ENCODE data around the gene DFFA. TPM values are rescaled to one million over a fixed set of nuclear protein-coding genes. Genes with fewer than 3 reads are reported as not detected.

DFFA gene
- total RNA-seq, 1 experiment from 2014 or later = 52.0 TPM

DNA sequence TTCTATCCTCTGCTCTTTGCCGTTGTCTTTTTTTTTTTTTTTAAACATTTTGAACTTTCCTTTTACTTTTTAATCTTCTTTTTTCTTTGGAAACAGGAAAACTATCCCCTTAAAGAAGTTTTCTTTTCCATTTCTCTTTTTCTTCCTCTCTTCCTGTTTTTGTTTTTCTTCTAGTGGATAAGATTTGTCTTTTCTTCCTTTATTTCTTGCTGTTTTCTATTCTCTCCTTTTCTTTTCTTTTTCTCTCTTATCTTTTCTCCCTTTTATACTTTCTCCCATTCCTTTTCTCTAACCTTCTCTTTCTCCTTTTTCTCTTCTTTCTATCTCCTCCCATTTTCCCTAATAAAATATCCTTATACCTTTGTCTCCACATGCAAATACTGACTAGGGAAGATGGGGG lies 48.6 kb upstream of the DFFA start:
- no peaks in the 10 kb centered on the region for H3F3A ChIP-seq (ENCODE audit: low read length, unreplicated experiment)
- H3K9me2 ChIP-seq (replicated peaks; ENCODE audit: low read length) = no peaks in the 10 kb centered on the region
- H3K9ac ChIP-seq (ENCODE audit: low read length) = no peak overlapping the region
- H3K4me3 ChIP-seq (ENCODE audit: low read length) = no peak overlapping the region
- no peak overlapping the region for H2AFZ ChIP-seq (ENCODE audit: low read length)
- ChIA-PET POLR2A (ENCODE audit: unreplicated experiment) (no interaction called here), CTCF (no interaction called here)
- DNase-seq (no peak), ATAC-seq (no peak)
- 0 out of 2 replicates have a peak, but pooled peaks cover 6% of the 10 kb centered on the region for H3K36me3 ChIP-seq (ENCODE audit: low read depth, low read length)
- H3K4me2 ChIP-seq (ENCODE audit: low read length) = no peak overlapping the region
- no peaks in the 10 kb centered on the region for H3K9me3 ChIP-seq (ENCODE audit: low read length)
- H3K27me3 ChIP-seq (ENCODE audit: low read length) = no peaks in the 10 kb centered on the region
- H3K4me1 ChIP-seq (ENCODE audit: insufficient read depth, low read length) = peaks cover 12% of the 10 kb centered on the region; the same call in 1 of the 2 replicates
- intact Hi-C loops (cut with micrococcal nuclease) = no loop called here
- H4K20me1 ChIP-seq (ENCODE audit: low read length) = no peaks in the 10 kb centered on the region
- no TSS peak for BruUV-seq (replicated peaks)
- peaks cover 59% of the 10 kb centered on the region for H3K79me2 ChIP-seq (ENCODE audit: low read length)
- H3K27ac ChIP-seq (ENCODE audit: low read length) = no peak overlapping the region
- TF ChIP-seq EZH2 (IDR thresholded peaks at IDR 0.05; ENCODE audit: low read length, unreplicated experiment) (no peak), EZH2phosphoT487 (IDR thresholded peaks at IDR 0.05; ENCODE audit: borderline replicate concordance, low read length) (no peak)
- TF ChIP-seq, protein P1, sequence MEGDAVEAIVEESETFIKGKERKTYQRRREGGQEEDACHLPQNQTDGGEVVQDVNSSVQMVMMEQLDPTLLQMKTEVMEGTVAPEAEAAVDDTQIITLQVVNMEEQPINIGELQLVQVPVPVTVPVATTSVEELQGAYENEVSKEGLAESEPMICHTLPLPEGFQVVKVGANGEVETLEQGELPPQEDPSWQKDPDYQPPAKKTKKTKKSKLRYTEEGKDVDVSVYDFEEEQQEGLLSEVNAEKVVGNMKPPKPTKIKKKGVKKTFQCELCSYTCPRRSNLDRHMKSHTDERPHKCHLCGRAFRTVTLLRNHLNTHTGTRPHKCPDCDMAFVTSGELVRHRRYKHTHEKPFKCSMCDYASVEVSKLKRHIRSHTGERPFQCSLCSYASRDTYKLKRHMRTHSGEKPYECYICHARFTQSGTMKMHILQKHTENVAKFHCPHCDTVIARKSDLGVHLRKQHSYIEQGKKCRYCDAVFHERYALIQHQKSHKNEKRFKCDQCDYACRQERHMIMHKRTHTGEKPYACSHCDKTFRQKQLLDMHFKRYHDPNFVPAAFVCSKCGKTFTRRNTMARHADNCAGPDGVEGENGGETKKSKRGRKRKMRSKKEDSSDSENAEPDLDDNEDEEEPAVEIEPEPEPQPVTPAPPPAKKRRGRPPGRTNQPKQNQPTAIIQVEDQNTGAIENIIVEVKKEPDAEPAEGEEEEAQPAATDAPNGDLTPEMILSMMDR (conservative IDR thresholded peaks at IDR 0.05; ENCODE audit: low read depth, low read length) = no peak

DNA sequence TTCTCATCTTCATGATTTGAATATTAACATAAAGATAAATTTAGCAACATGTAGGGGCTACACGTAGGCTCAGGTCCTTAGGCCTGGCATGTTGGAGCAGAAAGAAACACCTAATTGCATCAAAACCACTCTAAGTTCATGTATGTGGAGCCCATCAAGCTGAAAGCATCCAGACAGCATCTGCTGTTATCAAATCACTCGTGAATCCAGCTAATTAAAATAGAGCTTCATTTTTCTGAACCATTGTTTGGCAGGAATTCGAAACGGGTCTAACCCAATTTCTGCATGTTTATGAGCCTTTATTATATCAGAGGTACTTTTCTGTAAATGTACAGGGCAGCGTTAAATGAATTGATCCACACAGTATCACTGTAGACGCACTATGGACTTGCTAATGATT lies 48.2 kb upstream of the DFFA start:
- H3K4me1 ChIP-seq (ENCODE audit: insufficient read depth, low read length) = peaks cover 12% of the 10 kb centered on the region; the same call in 1 of the 2 replicates
- H3K27ac ChIP-seq (ENCODE audit: low read length) = no peak overlapping the region
- no peak overlapping the region for H3K9ac ChIP-seq (ENCODE audit: low read length)
- no peak overlapping the region for H3K4me2 ChIP-seq (ENCODE audit: low read length)
- ATAC-seq (no peak), DNase-seq (no peak)
- H2AFZ ChIP-seq (ENCODE audit: low read length) = no peak overlapping the region
- H4K20me1 ChIP-seq (ENCODE audit: low read length) = no peaks in the 10 kb centered on the region
- no peak for TF ChIP-seq EZH2phosphoT487 (IDR thresholded peaks at IDR 0.05; ENCODE audit: borderline replicate concordance, low read length)
- TF ChIP-seq, protein P1 (conservative IDR thresholded peaks at IDR 0.05; ENCODE audit: low read depth, low read length) = no peak
- no peak for TF ChIP-seq EZH2 (IDR thresholded peaks at IDR 0.05; ENCODE audit: low read length, unreplicated experiment)
- peaks cover 61% of the 10 kb centered on the region for H3K79me2 ChIP-seq (ENCODE audit: low read length)
- ChIA-PET POLR2A (ENCODE audit: unreplicated experiment) (no interaction called here), CTCF (no interaction called here)
- H3K4me3 ChIP-seq (ENCODE audit: low read length) = no peak overlapping the region
- no TSS peak for BruUV-seq (replicated peaks)
- intact Hi-C loops (cut with micrococcal nuclease) = no loop called here
- H3K9me2 ChIP-seq (replicated peaks; ENCODE audit: low read length) = no peaks in the 10 kb centered on the region
- no peaks in the 10 kb centered on the region for H3K9me3 ChIP-seq (ENCODE audit: low read length)
- 0 out of 2 replicates have a peak, but pooled peaks cover 6% of the 10 kb centered on the region for H3K36me3 ChIP-seq (ENCODE audit: low read depth, low read length)
- no peaks in the 10 kb centered on the region for H3F3A ChIP-seq (ENCODE audit: low read length, unreplicated experiment)
- no peaks in the 10 kb centered on the region for H3K27me3 ChIP-seq (ENCODE audit: low read length)

DNA sequence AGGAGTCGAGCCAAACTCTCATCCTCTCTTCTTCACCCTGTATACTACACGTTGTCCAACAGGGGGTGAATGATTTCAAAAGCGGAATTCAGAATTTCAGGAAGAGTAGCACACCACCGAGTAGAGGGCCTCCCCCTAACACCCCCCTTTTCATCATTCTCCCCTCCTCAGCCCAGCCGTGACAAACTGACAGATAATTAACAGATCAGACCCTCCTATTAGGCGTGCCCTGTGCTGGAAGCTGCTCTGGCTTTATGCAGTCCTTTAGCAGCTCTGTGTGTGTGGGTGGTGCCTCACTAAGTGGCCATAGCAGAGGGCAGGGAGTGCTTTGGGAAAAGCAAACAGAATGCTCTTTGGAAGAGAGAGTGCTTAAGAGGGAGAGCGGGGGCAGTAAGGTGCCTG lies 46.7 kb upstream of the DFFA start:
- POLR2A ChIA-PET (ENCODE audit: unreplicated experiment) = no interaction called here
- no TSS peak for BruUV-seq (replicated peaks)

More for the DNA sequence above, 46.7 kb upstream of the DFFA start:
- Histone ChIP-seq H2AFZ (ENCODE audit: low read length) (no peak overlapping the region), H3K36me3 (ENCODE audit: low read depth, low read length) (0 out of 2 replicates have a peak, but pooled peaks cover 2% of the 10 kb centered on the region), H4K20me1 (ENCODE audit: low read length) (no peaks in the 10 kb centered on the region), H3K79me2 (ENCODE audit: low read length) (peaks cover 62% of the 10 kb centered on the region), H3K4me2 (ENCODE audit: low read length) (no peak overlapping the region), H3K9ac (ENCODE audit: low read length) (no peak overlapping the region), H3K4me3 (ENCODE audit: low read length) (no peak overlapping the region), H3K27me3 (ENCODE audit: low read length) (no peaks in the 10 kb centered on the region), H3K27ac (ENCODE audit: low read length) (no peak overlapping the region), H3F3A (ENCODE audit: low read length, unreplicated experiment) (no peaks in the 10 kb centered on the region), H3K9me2 (replicated peaks; ENCODE audit: low read length) (no peaks in the 10 kb centered on the region), H3K4me1 (ENCODE audit: insufficient read depth, low read length) (peaks cover 19% of the 10 kb centered on the region; the same call in 1 of the 2 replicates), H3K9me3 (ENCODE audit: low read length) (no peaks in the 10 kb centered on the region)
- CTCF ChIA-PET = no interaction called here
- intact Hi-C loops (cut with micrococcal nuclease) = loop anchor here (10.0 kb wide), 1 partner anchor 446 kb away; no protein-coding TSS in a partner anchor
- no peak for TF ChIP-seq EZH2 (IDR thresholded peaks at IDR 0.05; ENCODE audit: low read length, unreplicated experiment)
- no peak for TF ChIP-seq EZH2phosphoT487 (IDR thresholded peaks at IDR 0.05; ENCODE audit: borderline replicate concordance, low read length)
- TF ChIP-seq, protein P1 (conservative IDR thresholded peaks at IDR 0.05; ENCODE audit: low read depth, low read length) = no peak
- ATAC-seq (no peak), DNase-seq (no peak)
